WTC11 (cell line): ENCODE data around the gene PHF1. TPM values are rescaled to one million over a fixed set of nuclear protein-coding genes. Genes with fewer than 3 reads are reported as not detected.

ENCODE experiments used
- ATAC-seq: fragments of 200-7000 bp; cut with Tn5 transposase; 2 replicates; pipeline ENCODE4 v1.10.0; 2021; ENCODE audit warnings: mild to moderate bottlenecking, moderate library complexity
- CTCF ChIA-PET: fragments of 300-600 bp; sonication (Branson Sonifier 250); formaldehyde crosslinking; loops from one replicate; lab custom pipeline; 2021; ENCODE audit warnings: antibody characterized with exemption; lab: Charles Lee
- POLR2A ChIA-PET: fragments of 350-600 bp; sonication (Branson Sonifier 250); formaldehyde crosslinking; loops from one replicate; lab custom pipeline; 2021; ENCODE audit warnings: antibody characterized with exemption; lab: Charles Lee
- DNase-seq: peaks from one replicate; pipeline ENCODE4 v3.0.0; 2021; ENCODE audit warnings: low spot score
- H3K27ac Mint-ChIP-seq: 2 replicates; pipeline ENCODE4 v1.8.0; 2021; ENCODE audit warnings: mixed read lengths
- H3K27me3 Mint-ChIP-seq: 2 replicates; pipeline ENCODE4 v1.8.0; 2021; ENCODE audit warnings: low read depth, mild to moderate bottlenecking, moderate library complexity, mixed read lengths
- H3K36me3 Mint-ChIP-seq: 2 replicates; pipeline ENCODE4 v1.8.0; 2021; ENCODE audit warnings: mixed read lengths
- H3K4me1 Mint-ChIP-seq: 2 replicates; pipeline ENCODE4 v1.8.0; 2022; ENCODE audit warnings: mixed read lengths
- H3K4me3 Mint-ChIP-seq: 2 replicates; pipeline ENCODE4 v1.8.0; 2021; ENCODE audit warnings: mild to moderate bottlenecking, moderate library complexity, mixed read lengths
- H3K9me3 Mint-ChIP-seq: 2 replicates; pipeline ENCODE4 v1.8.0; 2021; ENCODE audit warnings: mixed read lengths
- ATF2 ChIP-seq: sonication (generic); formaldehyde crosslinking; IDR thresholded peaks from 2 replicates; pipeline ENCODE4 v1.8.1; 2022; ENCODE audit warnings: low read depth, missing genetic modification reagents, borderline replicate concordance
- CBFB ChIP-seq: sonication (generic); formaldehyde crosslinking; IDR thresholded peaks from 2 replicates; pipeline ENCODE4 v1.8.1; 2022; ENCODE audit warnings: mild to moderate bottlenecking, low read depth, missing genetic modification reagents
- ESRRA ChIP-seq: sonication (generic); formaldehyde crosslinking; IDR thresholded peaks from 2 replicates; pipeline ENCODE4 v1.8.1; 2022; ENCODE audit warnings: mild to moderate bottlenecking, missing genetic modification reagents, borderline replicate concordance
- FOXJ3 ChIP-seq: sonication (generic); formaldehyde crosslinking; IDR thresholded peaks from 2 replicates; pipeline ENCODE4 v1.9.0; 2021; ENCODE audit warnings: missing genetic modification reagents, mild to moderate bottlenecking, borderline replicate concordance
- FOXK1 ChIP-seq: sonication (generic); formaldehyde crosslinking; IDR thresholded peaks from 2 replicates; pipeline ENCODE4 v1.8.0; 2022; ENCODE audit warnings: mild to moderate bottlenecking, moderate library complexity, missing genetic modification reagents
- GRHL2 ChIP-seq: fragments of 250-450 bp; sonication (Bioruptor Pico); IDR thresholded peaks from 2 replicates; pipeline ENCODE4 v1.8.0; 2022; ENCODE audit warnings: mild to moderate bottlenecking, moderate library complexity; ENCODE audit not compliant: insufficient replicate concordance, severe bottlenecking
- MYBL2 ChIP-seq: sonication (generic); formaldehyde crosslinking; IDR thresholded peaks from 2 replicates; pipeline ENCODE4 v1.8.1; 2023; ENCODE audit warnings: mild to moderate bottlenecking, moderate library complexity, missing genetic modification reagents
- NR2C2 ChIP-seq: sonication (generic); formaldehyde crosslinking; IDR thresholded peaks from 2 replicates; pipeline ENCODE4 v1.8.0; 2022; ENCODE audit warnings: mild to moderate bottlenecking, missing genetic modification reagents
- RORB ChIP-seq: fragments of 250-450 bp; sonication (Bioruptor Pico); IDR thresholded peaks from 2 replicates; pipeline ENCODE4 v1.9.0; 2021; ENCODE audit warnings: mild to moderate bottlenecking
- ZBTB21 ChIP-seq: sonication (generic); formaldehyde crosslinking; IDR thresholded peaks from 2 replicates; pipeline ENCODE4 v1.8.1; 2023; ENCODE audit warnings: mild to moderate bottlenecking, missing genetic modification reagents, borderline replicate concordance
- total RNA-seq: library from RNA; stranded (reverse); gene quantifications from 3 replicates; pipeline ENCODE4 v1.2.3, GENCODE V29; 2021
- TF ChIP-seq, protein P1 (sequence below): fragments of 250-450 bp; sonication (Bioruptor Pico); IDR thresholded peaks from 2 replicates; pipeline ENCODE4 v2.1.2; 2022; ENCODE audit warnings: mild to moderate bottlenecking, moderate library complexity
- TF ChIP-seq, protein P2 (sequence below): sonication (generic); formaldehyde crosslinking; IDR thresholded peaks from 2 replicates; pipeline ENCODE4 v1.8.1; 2023; ENCODE audit warnings: mild to moderate bottlenecking, missing genetic modification reagents, moderate library complexity
- TF ChIP-seq, protein P3 (sequence below): sonication (generic); formaldehyde crosslinking; conservative IDR thresholded peaks from 2 replicates; pipeline ENCODE4 v1.8.1; 2022; ENCODE audit warnings: mild to moderate bottlenecking, missing genetic modification reagents
- TF ChIP-seq, protein P4 (sequence below): sonication (generic); formaldehyde crosslinking; IDR thresholded peaks from 2 replicates; pipeline ENCODE4 v1.8.1; 2023; ENCODE audit warnings: mild to moderate bottlenecking, missing genetic modification reagents

Gene PHF1
- total RNA-seq, 1 experiment from 2014 or later, result 63.6 TPM

DNA sequence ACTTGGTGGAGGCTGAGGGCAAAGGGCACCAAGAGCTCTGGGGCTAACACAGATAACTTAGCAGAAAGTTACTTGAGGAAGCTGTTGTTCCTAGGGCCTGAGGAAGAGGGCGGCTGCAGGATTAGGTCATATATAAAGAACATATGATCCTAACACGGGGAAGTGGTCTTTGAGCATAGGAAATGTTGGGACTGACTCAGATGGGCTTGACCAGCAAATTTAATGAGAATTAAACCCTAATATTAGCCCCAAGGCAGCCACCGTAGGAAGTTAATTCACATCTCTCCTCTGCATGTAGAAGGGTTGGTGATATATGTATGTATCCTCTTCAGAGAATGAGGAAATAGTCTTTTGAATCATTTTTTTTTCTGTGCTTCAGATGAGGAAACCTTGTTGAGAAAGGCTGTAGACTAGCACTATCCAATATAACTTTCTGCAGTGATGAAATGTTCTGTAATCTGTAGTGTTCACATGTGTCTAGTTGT is 34.3 kb downstream of the PHF1 start:
- H3K27me3 Mint-ChIP-seq, result no peaks in the 10 kb centered on the region
- no peak overlapping the region for H3K27ac Mint-ChIP-seq
- H3K36me3 Mint-ChIP-seq, result peaks cover 76% of the 10 kb centered on the region
- no peak for DNase-seq
- ChIA-PET POLR2A (interaction anchor here (0.7 kb wide), 1 partner anchor 9 kb away, joined by 3 read pairs; the partner anchor contains the start of gene ZBTB9), CTCF (interaction anchor here (1.1 kb wide), 1 partner anchor 9 kb away, joined by 3 read pairs; the partner anchor contains the start of gene ZBTB9)
- H3K4me3 Mint-ChIP-seq, result no peak overlapping the region
- no peaks in the 10 kb centered on the region for H3K9me3 Mint-ChIP-seq
- TF ChIP-seq FOXJ3 (CRISPR knock-in tag) (no peak), NR2C2 (CRISPR knock-in tag) (no peak)
- no peaks in the 10 kb centered on the region for H3K4me1 Mint-ChIP-seq
- no peak for ATAC-seq

DNA sequence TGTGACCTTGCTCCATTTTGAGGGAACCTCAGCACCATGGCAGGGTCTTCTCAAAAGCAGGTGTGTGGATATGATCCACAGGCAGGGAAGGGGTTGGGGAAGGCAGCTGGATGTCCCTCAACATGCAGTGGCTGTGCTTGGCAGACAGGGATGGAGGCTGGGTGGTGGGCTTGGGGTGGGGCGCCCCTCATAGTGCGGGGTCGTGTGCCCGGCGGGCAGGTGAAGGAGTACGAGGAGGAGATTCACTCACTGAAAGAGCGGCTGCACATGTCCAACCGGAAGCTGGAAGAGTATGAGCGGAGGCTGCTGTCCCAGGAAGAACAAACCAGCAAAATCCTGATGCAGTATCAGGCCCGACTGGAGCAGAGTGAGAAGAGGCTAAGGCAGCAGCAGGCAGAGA is 35.5 kb downstream of the PHF1 start:
- ChIA-PET POLR2A (interaction anchor here (0.7 kb wide), 1 partner anchor 197 kb away, joined by 11 read pairs; no protein-coding TSS in a partner anchor), CTCF (interaction anchor here (1.1 kb wide), 1 partner anchor 8 kb away, joined by 3 read pairs; the partner anchor contains the start of gene ZBTB9)
- no peak overlapping the region for H3K4me3 Mint-ChIP-seq
- ATAC-seq (no peak), DNase-seq (no peak)
- H3K9me3 Mint-ChIP-seq, result no peaks in the 10 kb centered on the region
- H3K27ac Mint-ChIP-seq, result no peak overlapping the region
- no peaks in the 10 kb centered on the region for H3K4me1 Mint-ChIP-seq
- peaks cover 69% of the 10 kb centered on the region for H3K36me3 Mint-ChIP-seq
- no peaks in the 10 kb centered on the region for H3K27me3 Mint-ChIP-seq
- no peak for TF ChIP-seq ATF2 (CRISPR knock-in tag)
- TF ChIP-seq RORB, result no peak
- TF ChIP-seq CBFB (CRISPR knock-in tag), result no peak
- TF ChIP-seq, protein P1, sequence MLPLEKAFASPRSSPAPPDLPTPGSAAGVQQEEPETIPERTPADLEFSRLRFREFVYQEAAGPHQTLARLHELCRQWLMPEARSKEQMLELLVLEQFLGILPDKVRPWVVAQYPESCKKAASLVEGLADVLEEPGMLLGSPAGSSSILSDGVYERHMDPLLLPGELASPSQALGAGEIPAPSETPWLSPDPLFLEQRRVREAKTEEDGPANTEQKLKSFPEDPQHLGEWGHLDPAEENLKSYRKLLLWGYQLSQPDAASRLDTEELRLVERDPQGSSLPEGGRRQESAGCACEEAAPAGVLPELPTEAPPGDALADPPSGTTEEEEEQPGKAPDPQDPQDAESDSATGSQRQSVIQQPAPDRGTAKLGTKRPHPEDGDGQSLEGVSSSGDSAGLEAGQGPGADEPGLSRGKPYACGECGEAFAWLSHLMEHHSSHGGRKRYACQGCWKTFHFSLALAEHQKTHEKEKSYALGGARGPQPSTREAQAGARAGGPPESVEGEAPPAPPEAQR (CRISPR knock-in tag), result no peak
- no peak for TF ChIP-seq GRHL2

GRCh38 chr6:33450434-33450833 is 39.6 kb downstream of the PHF1 start:
- no peak for ATAC-seq
- POLR2A ChIA-PET, result interaction anchor here (0.7 kb wide), 1 partner anchor 133 kb away, joined by 6 read pairs; the partner anchor contains the start of gene ZBTB22
- Mint-ChIP-seq H3K4me3 (no peak overlapping the region), H3K27ac (peak overlapping the region; percentile 15; the same call in 1 of the 2 replicates), H3K27me3 (no peaks in the 10 kb centered on the region), H3K4me1 (peaks cover 17% of the 10 kb centered on the region), H3K36me3 (peaks cover 41% of the 10 kb centered on the region), H3K9me3 (no peaks in the 10 kb centered on the region)
- DNase-seq, result no peak
- TF ChIP-seq MYBL2 (CRISPR knock-in tag) (no peak), ZBTB21 (CRISPR knock-in tag) (no peak), FOXK1 (CRISPR knock-in tag) (no peak), ESRRA (no peak)
- TF ChIP-seq, protein P2, sequence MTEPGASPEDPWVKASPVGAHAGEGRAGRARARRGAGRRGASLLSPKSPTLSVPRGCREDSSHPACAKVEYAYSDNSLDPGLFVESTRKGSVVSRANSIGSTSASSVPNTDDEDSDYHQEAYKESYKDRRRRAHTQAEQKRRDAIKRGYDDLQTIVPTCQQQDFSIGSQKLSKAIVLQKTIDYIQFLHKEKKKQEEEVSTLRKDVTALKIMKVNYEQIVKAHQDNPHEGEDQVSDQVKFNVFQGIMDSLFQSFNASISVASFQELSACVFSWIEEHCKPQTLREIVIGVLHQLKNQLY (CRISPR knock-in tag), result no peak
- CTCF ChIA-PET, result interaction anchor here (1.1 to 1.5 kb wide), 5 partner anchors 9 to 173 kb away, joined by 3 to 5 read pairs (median 3); partner anchors contain the start of gene B3GALT4

- H3K9me3 Mint-ChIP-seq, result no peaks in the 10 kb centered on the region
- ATAC-seq (no peak), DNase-seq (no peak)
- TF ChIP-seq, protein P3, sequence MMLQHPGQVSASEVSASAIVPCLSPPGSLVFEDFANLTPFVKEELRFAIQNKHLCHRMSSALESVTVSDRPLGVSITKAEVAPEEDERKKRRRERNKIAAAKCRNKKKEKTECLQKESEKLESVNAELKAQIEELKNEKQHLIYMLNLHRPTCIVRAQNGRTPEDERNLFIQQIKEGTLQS (CRISPR knock-in tag), result no peak
- TF ChIP-seq, protein P4, sequence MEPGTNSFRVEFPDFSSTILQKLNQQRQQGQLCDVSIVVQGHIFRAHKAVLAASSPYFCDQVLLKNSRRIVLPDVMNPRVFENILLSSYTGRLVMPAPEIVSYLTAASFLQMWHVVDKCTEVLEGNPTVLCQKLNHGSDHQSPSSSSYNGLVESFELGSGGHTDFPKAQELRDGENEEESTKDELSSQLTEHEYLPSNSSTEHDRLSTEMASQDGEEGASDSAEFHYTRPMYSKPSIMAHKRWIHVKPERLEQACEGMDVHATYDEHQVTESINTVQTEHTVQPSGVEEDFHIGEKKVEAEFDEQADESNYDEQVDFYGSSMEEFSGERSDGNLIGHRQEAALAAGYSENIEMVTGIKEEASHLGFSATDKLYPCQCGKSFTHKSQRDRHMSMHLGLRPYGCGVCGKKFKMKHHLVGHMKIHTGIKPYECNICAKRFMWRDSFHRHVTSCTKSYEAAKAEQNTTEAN (CRISPR knock-in tag), result no peak
- peaks cover 17% of the 10 kb centered on the region for H3K4me1 Mint-ChIP-seq
- H3K27ac Mint-ChIP-seq, result no peak overlapping the region
- no peak overlapping the region for H3K4me3 Mint-ChIP-seq
- ChIA-PET POLR2A (no interaction called here), CTCF (interaction anchor here (1.5 kb wide), 1 partner anchor 33 kb away, joined by 3 read pairs; no protein-coding TSS in a partner anchor)
- peaks cover 44% of the 10 kb centered on the region for H3K36me3 Mint-ChIP-seq
- H3K27me3 Mint-ChIP-seq, result no peaks in the 10 kb centered on the region
Observed at GRCh38 chr6:33451606-33452005, 40.8 kb downstream of the PHF1 start.
